Measurements from ENCODE around the gene GRAMD1C.
A peak's percentile ranks its signal among the peaks of the same experiment; 100 is the strongest.

The GRAMD1C gene

GRCh38 chr3:113867506-113867905 lies 28.9 kb downstream of the GRAMD1C start:
- no peak for DNase-seq

GRCh38 chr3:113873293-113873692 lies 34.7 kb downstream of the GRAMD1C start:
- DNase-seq, result no peak

- DNase-seq, result no peak
Observed at GRCh38 chr3:113873814-113874526, 35.4 kb downstream of the GRAMD1C start.

GRCh38 chr3:113878403-113878802 lies 39.8 kb downstream of the GRAMD1C start:
- DNase-seq, result no peak

GRCh38 chr3:113885050-113885449 lies 46.5 kb downstream of the GRAMD1C start:
- no peak for DNase-seq

GRCh38 chr3:113890256-113890900 lies 51.8 kb downstream of the GRAMD1C start:
- no peak for DNase-seq

GRCh38 chr3:113894927-113895326 lies 56.3 kb downstream of the GRAMD1C start:
- no peak for DNase-seq

- DNase-seq, result no peak
Observed at GRCh38 chr3:113895964-113896363, 57.4 kb downstream of the GRAMD1C start.

- DNase-seq, result no peak
Observed at GRCh38 chr3:113896930-113897329, 58.3 kb downstream of the GRAMD1C start.

GRCh38 chr3:113897373-113897777 lies 58.8 kb downstream of the GRAMD1C start:
- DNase-seq, result no peak

GRCh38 chr3:113898892-113899291 lies 60.3 kb downstream of the GRAMD1C start:
- DNase-seq, result no peak

- no peak for DNase-seq
Observed at GRCh38 chr3:113906568-113907140, 68.1 kb downstream of the GRAMD1C start.

GRCh38 chr3:113908133-113908532 lies 69.5 kb downstream of the GRAMD1C start:
- DNase-seq, result no peak

- no peak for DNase-seq
Observed at GRCh38 chr3:113910966-113911365, 72.4 kb downstream of the GRAMD1C start.

GRCh38 chr3:113912552-113913236 lies 74.1 kb downstream of the GRAMD1C start:
- DNase-seq, result peak; percentile 71

GRCh38 chr3:113914646-113915045 lies 76.1 kb downstream of the GRAMD1C start:
- no peak for DNase-seq

GRCh38 chr3:113927556-113927955 lies 89.0 kb downstream of the GRAMD1C start:
- DNase-seq, result no peak

- no peak for DNase-seq
Observed at GRCh38 chr3:113946831-113947230, 108.2 kb downstream of the GRAMD1C start.

- DNase-seq, result peak; percentile 49
Observed at GRCh38 chr3:113947372-113948014, 108.9 kb downstream of the GRAMD1C start, which contains the start of gene ZDHHC23. Gene ZDHHC23, plus strand, starts transcription at chr3:113948013. Its CDS starts 790 bp downstream, at chr3:113948803.

- peak; percentile 11 for DNase-seq
Observed at GRCh38 chr3:113948015-113948917, 109.7 kb downstream of the GRAMD1C start.

- no peak for DNase-seq
Observed at GRCh38 chr3:113952921-113953320, 114.3 kb downstream of the GRAMD1C start.

- no peak for DNase-seq
Observed at GRCh38 chr3:113953677-113954076, 115.1 kb downstream of the GRAMD1C start.
